Suprapubic skin (tissue), 4 donors: ENCODE results near the gene WDR90.

Source experiments
- CTCF ChIP-seq, 2 donors: fragments of 200-600 bp in 1 of 2; fragments of 450-650 bp in 1 of 2; sonication (generic) in 1 of 2; IDR thresholded peaks; one replicate each; pipeline ENCODE4 v1.5.1; 2016 to 2019; ENCODE audit warnings: antibody characterized with exemption in 2 of 2, mild to moderate bottlenecking in 1 of 2, moderate library complexity in 1 of 2
- EP300 ChIP-seq: sonication (generic); formaldehyde crosslinking; IDR thresholded peaks from one replicate; pipeline ENCODE4 v1.6.1; 2017; ENCODE audit warnings: antibody characterized with exemption
- POLR2A ChIP-seq, 2 donors: fragments of 450-650 bp; IDR thresholded peaks; one replicate each; pipeline ENCODE4 v1.6.1; 2017; ENCODE audit warnings: antibody characterized with exemption in 2 of 2, mild to moderate bottlenecking in 2 of 2, moderate library complexity in 2 of 2
- POLR2AphosphoS5 ChIP-seq, 3 donors: sonication (generic); formaldehyde crosslinking; IDR thresholded peaks; one replicate each; pipeline ENCODE4 v1.6.1; 2017; ENCODE audit warnings: antibody characterized with exemption in 3 of 3

GRCh38 chr16:672371-672770, 23.2 kb downstream of the WDR90 start:
- TF ChIP-seq CTCF (IDR thresholded peaks at IDR 0.05) (no peak), POLR2AphosphoS5 (IDR thresholded peaks at IDR 0.05) (no peak), POLR2A (IDR thresholded peaks at IDR 0.05) (no peak), EP300 (no peak)
